OCI-LY3 (cell line): Measurements from ENCODE around the gene FAM151A.

Experiments used
- H2AFZ ChIP-seq: fragments of 200-600, 300-600 bp; shearing (Covaris generic); 2 replicates; pipeline ENCODE4 v1.6.0; 2014; ENCODE audit warnings: antibody characterized with exemption, low read depth, low read length
- H3K27ac ChIP-seq: fragments of 200-600, 300-600 bp; sonication (generic); 2 replicates; pipeline ENCODE4 v1.5.1; 2014; ENCODE audit warnings: mild to moderate bottlenecking, low read length, moderate library complexity, mixed read lengths
- H3K27me3 ChIP-seq: fragments of 200-600, 300-600 bp; sonication (generic); 2 replicates; pipeline ENCODE4 v1.6.1; 2014; ENCODE audit warnings: low read depth, low read length, mixed read lengths
- H3K36me3 ChIP-seq: fragments of 200-600, 300-600 bp; sonication (generic); replicated peaks from 2 replicates; pipeline ENCODE3; 2014; ENCODE audit warnings: low read depth, low read length, mixed read lengths
- H3K4me1 ChIP-seq: fragments of 300-600, 200-600 bp; sonication (generic); 2 replicates; pipeline ENCODE4 v1.6.1; 2014; ENCODE audit warnings: low read length, mixed read lengths
- H3K4me2 ChIP-seq: fragments of 200-600, 300-600 bp; sonication (generic); 2 replicates; pipeline ENCODE4 v1.6.1; 2014; ENCODE audit warnings: low read length, mixed read lengths
- H3K4me3 ChIP-seq: fragments of 300-600, 200-600 bp; sonication (generic); 2 replicates; pipeline ENCODE4 v1.5.1; 2014; ENCODE audit warnings: antibody characterized with exemption, mild to moderate bottlenecking, low read length, moderate library complexity
- H3K79me2 ChIP-seq: fragments of 300-600, 200-600 bp; shearing (Covaris generic); 2 replicates; pipeline ENCODE4 v1.6.1; 2014; ENCODE audit warnings: mild to moderate bottlenecking, low read length, mixed read lengths
- H3K9ac ChIP-seq: fragments of 300-600, 200-600 bp; shearing (Covaris generic); 2 replicates; pipeline ENCODE4 v1.6.0; 2014; ENCODE audit warnings: mild to moderate bottlenecking, low read length, moderate library complexity
- H3K9me3 ChIP-seq: fragments of 200-600, 300-600 bp; shearing (Covaris generic); 2 replicates; pipeline ENCODE4 v1.6.1; 2014; ENCODE audit warnings: low read length, mixed read lengths; ENCODE audit not compliant: insufficient read depth
- H4K20me1 ChIP-seq: fragments of 200-600, 300-600 bp; sonication (generic); 2 replicates; pipeline ENCODE4 v1.6.1; 2016; ENCODE audit warnings: low read length, mixed read lengths; ENCODE audit not compliant: insufficient read depth
- EZH2phosphoT487 ChIP-seq: fragments of 200-600 bp; shearing (Covaris generic); IDR thresholded peaks from 2 replicates; pipeline ENCODE4 v1.6.1; 2018; ENCODE audit warnings: antibody characterized with exemption, mixed run types, low read depth
- TF ChIP-seq, protein P1 (sequence below): fragments of 200-600, 300-600 bp; sonication (generic); IDR thresholded peaks from 2 replicates; pipeline ENCODE4 v1.5.1; 2014; ENCODE audit warnings: antibody characterized with exemption, low read length, low read depth

Gene FAM151A

DNA sequence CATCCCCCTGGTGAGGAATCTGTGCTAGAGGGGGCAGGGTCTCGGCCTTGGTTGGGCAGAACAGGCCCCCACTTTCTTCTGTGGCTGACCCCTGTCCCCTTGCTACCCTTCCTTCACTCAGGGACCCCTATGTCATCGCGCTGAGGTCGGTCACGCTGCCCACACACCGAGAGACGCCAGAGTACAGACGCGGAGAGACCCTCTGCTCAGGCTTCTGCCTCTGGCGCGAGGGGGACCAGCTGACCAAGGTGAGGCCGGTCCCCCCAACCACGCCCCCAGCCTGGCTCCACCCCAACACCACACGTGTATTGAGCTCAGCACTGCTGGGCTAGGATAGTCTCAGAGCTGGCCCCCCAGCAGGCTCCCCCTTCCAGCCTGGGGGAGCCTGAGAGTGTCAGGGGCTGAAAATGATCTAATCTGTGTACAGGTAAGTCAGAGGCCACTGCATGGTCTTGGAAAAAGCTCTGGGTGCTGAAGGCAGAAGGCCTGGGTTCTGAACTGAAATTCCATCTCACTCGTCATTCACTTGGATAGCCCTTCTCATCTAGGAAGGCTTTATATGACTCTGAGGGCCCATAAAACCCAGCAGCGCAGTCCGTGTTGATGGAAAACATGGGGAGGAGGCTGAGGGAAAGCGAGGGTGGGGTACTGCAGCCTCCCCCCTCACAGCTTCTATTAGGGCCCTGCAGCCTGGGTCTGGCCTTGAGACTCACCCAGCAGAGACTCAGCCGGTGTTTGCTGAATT lies 15.3 kb downstream of the FAM151A start:
- H3K4me3 ChIP-seq: no peak overlapping the region
- no peaks in the 10 kb centered on the region for H3K9me3 ChIP-seq
- no peaks in the 10 kb centered on the region for H4K20me1 ChIP-seq
- H3K27ac ChIP-seq: no peak overlapping the region
- no peaks in the 10 kb centered on the region for H3K36me3 ChIP-seq
- no peaks in the 10 kb centered on the region for H3K4me1 ChIP-seq
- H3K9ac ChIP-seq: no peak overlapping the region
- H3K27me3 ChIP-seq: no peaks in the 10 kb centered on the region
- no peak overlapping the region for H3K4me2 ChIP-seq
- H2AFZ ChIP-seq: no peak overlapping the region
- TF ChIP-seq, protein P1, sequence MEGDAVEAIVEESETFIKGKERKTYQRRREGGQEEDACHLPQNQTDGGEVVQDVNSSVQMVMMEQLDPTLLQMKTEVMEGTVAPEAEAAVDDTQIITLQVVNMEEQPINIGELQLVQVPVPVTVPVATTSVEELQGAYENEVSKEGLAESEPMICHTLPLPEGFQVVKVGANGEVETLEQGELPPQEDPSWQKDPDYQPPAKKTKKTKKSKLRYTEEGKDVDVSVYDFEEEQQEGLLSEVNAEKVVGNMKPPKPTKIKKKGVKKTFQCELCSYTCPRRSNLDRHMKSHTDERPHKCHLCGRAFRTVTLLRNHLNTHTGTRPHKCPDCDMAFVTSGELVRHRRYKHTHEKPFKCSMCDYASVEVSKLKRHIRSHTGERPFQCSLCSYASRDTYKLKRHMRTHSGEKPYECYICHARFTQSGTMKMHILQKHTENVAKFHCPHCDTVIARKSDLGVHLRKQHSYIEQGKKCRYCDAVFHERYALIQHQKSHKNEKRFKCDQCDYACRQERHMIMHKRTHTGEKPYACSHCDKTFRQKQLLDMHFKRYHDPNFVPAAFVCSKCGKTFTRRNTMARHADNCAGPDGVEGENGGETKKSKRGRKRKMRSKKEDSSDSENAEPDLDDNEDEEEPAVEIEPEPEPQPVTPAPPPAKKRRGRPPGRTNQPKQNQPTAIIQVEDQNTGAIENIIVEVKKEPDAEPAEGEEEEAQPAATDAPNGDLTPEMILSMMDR: no peak
- no peak for TF ChIP-seq EZH2phosphoT487
- H3K79me2 ChIP-seq: no peaks in the 10 kb centered on the region

DNA sequence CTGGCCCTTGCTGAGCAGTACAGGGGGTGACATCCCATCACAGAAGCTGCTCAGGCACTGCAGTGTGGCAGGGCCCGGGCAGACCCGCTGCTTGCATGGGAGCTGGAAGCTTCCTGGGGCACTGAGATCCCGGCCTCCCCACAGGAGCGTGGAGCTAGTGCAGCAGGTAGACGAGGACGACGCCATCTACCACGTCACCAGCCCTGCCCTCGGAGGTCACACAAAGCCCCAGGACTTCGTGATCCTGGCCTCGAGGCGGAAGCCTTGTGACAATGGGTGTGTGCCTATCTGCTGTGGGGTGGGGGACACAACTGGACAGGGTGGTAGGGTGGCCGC lies 16.4 kb downstream of the FAM151A start:
- no peaks in the 10 kb centered on the region for H3K27me3 ChIP-seq
- H3K79me2 ChIP-seq: no peaks in the 10 kb centered on the region
- TF ChIP-seq EZH2phosphoT487: no peak
- TF ChIP-seq, protein P1: no peak
- no peak overlapping the region for H3K9ac ChIP-seq
- H2AFZ ChIP-seq: no peak overlapping the region
- no peaks in the 10 kb centered on the region for H4K20me1 ChIP-seq
- H3K36me3 ChIP-seq: no peaks in the 10 kb centered on the region
- no peak overlapping the region for H3K4me3 ChIP-seq
- no peaks in the 10 kb centered on the region for H3K4me1 ChIP-seq
- H3K27ac ChIP-seq: no peak overlapping the region
- no peaks in the 10 kb centered on the region for H3K9me3 ChIP-seq
- no peak overlapping the region for H3K4me2 ChIP-seq

DNA sequence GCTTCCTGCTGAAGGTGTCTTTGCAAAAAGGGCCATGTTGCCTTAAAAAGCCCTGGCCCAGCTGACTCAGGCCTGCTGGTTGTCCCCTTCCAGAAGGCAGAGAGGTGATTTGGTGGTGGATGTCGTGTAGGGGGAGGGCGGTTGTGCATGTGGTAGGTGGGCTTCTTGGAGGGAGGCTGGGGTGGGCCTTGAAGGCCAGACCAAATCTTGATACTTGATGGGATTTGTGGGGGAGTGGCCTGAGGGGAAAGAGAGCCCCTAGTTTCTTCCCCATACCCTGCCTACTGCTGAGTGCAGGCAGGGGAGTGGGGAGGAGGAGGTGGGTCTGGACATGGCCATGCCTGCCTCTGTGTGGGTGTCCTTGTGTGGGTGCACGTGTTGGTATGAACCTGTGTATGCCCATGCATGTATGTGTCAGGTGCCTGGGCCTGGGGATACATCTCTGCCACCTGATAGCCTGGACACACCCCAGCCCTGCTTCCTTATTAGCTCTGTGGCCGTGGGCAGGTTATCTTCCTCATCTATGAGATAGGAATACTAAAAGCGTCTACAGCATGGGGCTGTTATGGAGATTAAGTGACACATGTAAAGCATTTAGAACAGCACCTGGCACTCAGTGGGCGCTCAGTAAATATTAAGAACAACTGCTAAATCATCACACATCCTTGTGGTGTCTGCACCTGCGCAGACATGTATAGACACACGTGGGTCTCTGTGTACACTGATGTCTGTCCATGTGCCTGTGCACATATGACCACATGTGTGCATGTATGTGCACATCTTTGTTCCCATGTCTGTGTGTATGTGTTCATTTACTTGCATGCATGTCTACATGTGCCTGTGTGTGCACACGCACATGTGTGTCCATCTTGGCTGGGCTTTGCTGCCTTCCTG lies 17.0 kb downstream of the FAM151A start:
- Histone ChIP-seq H3K4me2 (no peak overlapping the region), H3K79me2 (no peaks in the 10 kb centered on the region), H3K27me3 (no peaks in the 10 kb centered on the region), H3K4me1 (no peaks in the 10 kb centered on the region), H3K36me3 (no peaks in the 10 kb centered on the region), H4K20me1 (no peaks in the 10 kb centered on the region), H3K9me3 (no peaks in the 10 kb centered on the region), H3K9ac (no peak overlapping the region), H3K4me3 (no peak overlapping the region), H3K27ac (no peak overlapping the region), H2AFZ (no peak overlapping the region)
- TF ChIP-seq EZH2phosphoT487: no peak
- TF ChIP-seq, protein P1: no peak

DNA sequence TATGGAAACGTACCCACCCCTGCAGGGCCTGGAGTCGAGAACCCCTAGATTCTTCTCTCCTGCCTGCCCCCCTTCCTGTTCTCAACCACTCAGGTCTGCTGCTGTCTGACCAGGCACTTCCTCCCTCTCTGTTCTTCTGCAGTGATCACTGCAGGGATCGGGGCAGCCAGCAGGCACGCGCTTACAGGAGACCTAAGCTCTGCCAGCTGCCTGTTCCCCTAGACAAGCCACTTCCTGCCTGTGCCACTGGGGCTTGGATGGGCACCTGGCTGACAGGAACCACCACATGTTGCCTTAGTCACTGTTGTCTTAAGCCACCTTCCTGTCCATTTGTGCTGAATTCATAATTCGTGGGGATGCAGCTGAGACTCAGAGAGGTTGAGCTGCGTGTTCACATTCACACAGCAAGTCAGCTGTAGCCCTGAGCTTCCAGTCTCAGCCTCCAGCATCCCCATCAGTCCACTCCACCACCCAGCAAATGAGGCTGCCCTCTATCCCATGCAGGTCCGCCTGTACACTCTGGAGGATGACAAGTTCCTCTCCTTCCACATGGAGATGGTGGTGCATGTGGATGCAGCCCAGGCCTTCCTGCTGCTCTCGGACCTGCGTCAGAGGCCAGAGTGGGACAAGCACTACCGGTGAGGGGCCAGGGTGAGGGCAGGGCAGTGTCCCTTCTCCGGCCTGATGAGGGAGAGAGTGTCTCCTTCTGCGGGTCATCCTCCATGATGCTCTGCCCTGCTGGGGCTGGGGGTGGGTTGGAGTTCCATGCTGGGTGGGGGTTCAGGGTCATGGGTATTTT lies 18.6 kb downstream of the FAM151A start:
- Histone ChIP-seq H3K4me2 (no peak overlapping the region), H3K9me3 (no peaks in the 10 kb centered on the region), H3K9ac (no peak overlapping the region), H4K20me1 (no peaks in the 10 kb centered on the region), H3K36me3 (no peaks in the 10 kb centered on the region), H3K27ac (no peak overlapping the region), H3K27me3 (no peaks in the 10 kb centered on the region), H2AFZ (no peak overlapping the region), H3K79me2 (no peaks in the 10 kb centered on the region), H3K4me3 (no peak overlapping the region), H3K4me1 (no peaks in the 10 kb centered on the region)
- TF ChIP-seq, protein P1: no peak
- no peak for TF ChIP-seq EZH2phosphoT487
